Measurements from ENCODE around the gene VWCE.
"Not testable (repeated sequence)": the region's sequence is repeated elsewhere in the genome, so short reads cannot be mapped to it uniquely, and the experiment has no call there.

The VWCE gene

DNA sequence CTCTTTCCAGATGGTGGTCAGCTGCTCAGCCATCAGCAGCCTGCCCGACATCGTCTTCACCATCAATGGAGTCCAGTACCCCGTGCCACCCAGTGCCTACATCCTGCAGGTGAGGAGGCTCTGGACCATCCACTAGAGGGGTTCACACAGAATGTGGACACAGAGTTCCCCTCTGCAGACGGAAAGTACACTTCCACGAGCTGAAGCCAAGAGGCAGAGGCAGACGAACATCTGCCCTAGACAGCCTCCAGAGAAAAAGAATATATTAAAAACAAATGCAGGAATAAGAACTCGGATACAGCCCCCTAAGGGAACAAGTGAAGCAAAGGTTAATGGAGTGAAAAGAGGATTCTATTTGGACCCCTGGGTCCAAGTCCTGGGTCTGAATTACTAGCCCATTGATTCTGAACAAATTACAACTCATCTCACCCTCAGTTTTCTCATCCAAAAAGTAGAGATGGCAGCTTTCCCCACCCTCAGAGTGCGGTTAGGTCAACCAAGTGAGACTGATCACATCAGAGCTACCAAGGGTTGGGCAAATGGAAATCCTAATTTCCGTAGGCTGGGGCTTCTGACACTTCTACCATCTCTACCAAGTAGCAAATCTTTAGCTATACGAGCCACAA is 83.7 kb downstream of the VWCE start:
- DNase-seq (ENCODE audit: low spot score), result not testable (repeated sequence)

DNA sequence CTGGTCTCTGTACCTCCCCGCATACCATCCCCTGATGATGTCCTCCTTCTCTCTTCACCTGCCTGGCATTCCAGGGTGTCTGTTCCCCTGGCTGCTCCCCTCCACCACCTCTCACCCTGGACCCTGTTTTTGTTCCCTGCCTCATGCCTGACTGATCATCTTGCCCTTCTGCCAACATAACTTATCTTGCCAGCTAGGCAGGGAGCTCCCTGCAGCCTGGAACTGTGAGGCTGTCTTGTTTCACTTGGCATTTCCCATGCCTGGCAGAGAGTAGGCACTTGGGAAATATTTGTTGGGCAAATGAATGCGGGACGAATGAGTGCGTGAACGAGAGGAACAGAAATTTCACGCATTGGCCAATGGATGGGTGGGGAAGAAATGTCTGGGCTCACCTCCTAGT is 84.5 kb downstream of the VWCE start:
- not testable (repeated sequence) for DNase-seq (ENCODE audit: low spot score)
